IMR-90 (cell line): ENCODE measurements around the gene NMRAL1. TPM values are rescaled to one million over a fixed set of nuclear protein-coding genes. Genes with fewer than 3 reads are reported as not detected.

Experiments
- ATAC-seq: fragments of 200-7000 bp; cut with Tn5 transposase; 2 replicates; pipeline ENCODE4 v1.9.1; 2020; ENCODE audit warnings: low read depth, mild to moderate bottlenecking, moderate library complexity
- BruUV-seq: library from RNA; stranded (reverse); fragments of 400-500 nt; replicated peaks from 2 replicates; lab custom pipeline; 2021; lab: Mats Ljungman, UMichigan
- CTCF ChIA-PET: fragments of 300-600 bp; formaldehyde crosslinking; extraction: SDS; loops from one replicate; lab custom pipeline; 2021; ENCODE audit warnings: antibody characterized with exemption; lab: Yijun Ruan, JAX
- POLR2A ChIA-PET: fragments of 300-600 bp; sonication (Branson Sonifier 250); formaldehyde crosslinking; loops from one replicate; lab custom pipeline; 2022; ENCODE audit warnings: antibody characterized with exemption; ENCODE audit not compliant: unreplicated experiment; lab: Charles Lee
- DNase-seq: peaks from one replicate; pipeline ENCODE4 v3.0.0; 2013
- H2AFZ ChIP-seq: replicated peaks from 2 replicates; pipeline ENCODE3; 2013; ENCODE audit warnings: low read length, mild to moderate bottlenecking; ENCODE audit not compliant: poor library complexity
- H2AK5ac ChIP-seq: 2 replicates; pipeline ENCODE4 v1.6.1; 2013; ENCODE audit warnings: low read depth, low read length, inconsistent platforms
- H2AK9ac ChIP-seq: replicated peaks from 2 replicates; pipeline ENCODE3; 2013; ENCODE audit warnings: mild to moderate bottlenecking, low read depth, low read length, moderate library complexity; ENCODE audit not compliant: poor library complexity
- H2BK120ac ChIP-seq: 2 replicates; pipeline ENCODE4 v1.6.1; 2013; ENCODE audit warnings: low read depth, low read length, inconsistent platforms
- H2BK15ac ChIP-seq: 3 replicates; pipeline ENCODE4 v1.6.1; 2013; ENCODE audit warnings: low read depth, low read length, inconsistent platforms
- H2BK20ac ChIP-seq: 2 replicates; pipeline ENCODE4 v1.6.1; 2013; ENCODE audit warnings: low read depth, mild to moderate bottlenecking, inconsistent platforms, low read length, moderate library complexity
- H2BK5ac ChIP-seq: 2 replicates; pipeline ENCODE4 v1.6.1; 2013; ENCODE audit warnings: mild to moderate bottlenecking, low read depth, low read length, inconsistent platforms; ENCODE audit not compliant: poor library complexity, severe bottlenecking
- H3K14ac ChIP-seq: replicated peaks from 2 replicates; pipeline ENCODE4 v1.6.1; 2013; ENCODE audit warnings: low read depth, low read length, inconsistent platforms
- H3K18ac ChIP-seq: 2 replicates; pipeline ENCODE4 v1.6.1; 2013; ENCODE audit warnings: low read depth, low read length, control low read depth
- H3K23ac ChIP-seq: 2 replicates; pipeline ENCODE4 v1.6.1; 2013; ENCODE audit warnings: low read depth, low read length, inconsistent platforms
- H3K27ac ChIP-seq: 2 replicates; pipeline ENCODE4 v1.5.1; 2013; ENCODE audit warnings: mild to moderate bottlenecking, control low read depth, low read length; ENCODE audit not compliant: insufficient read depth
- H3K27me3 ChIP-seq: 2 replicates; pipeline ENCODE4 v1.6.1; 2013; ENCODE audit warnings: low read length; ENCODE audit not compliant: control insufficient read depth, insufficient read depth
- H3K36me3 ChIP-seq: 2 replicates; pipeline ENCODE4 v1.6.1; 2013; ENCODE audit warnings: low read length, mixed read lengths; ENCODE audit not compliant: control insufficient read depth, insufficient read depth
- H3K4ac ChIP-seq: 2 replicates; pipeline ENCODE4 v1.6.1; 2013; ENCODE audit warnings: low read depth, low read length, inconsistent platforms
- H3K4me1 ChIP-seq: 2 replicates; pipeline ENCODE4 v1.6.1; 2013; ENCODE audit warnings: low read length, mixed read lengths; ENCODE audit not compliant: control insufficient read depth, insufficient read depth
- H3K4me2 ChIP-seq: 2 replicates; pipeline ENCODE4 v1.6.1; 2013; ENCODE audit warnings: low read depth, mild to moderate bottlenecking, control low read depth, low read length, moderate library complexity
- H3K4me3 ChIP-seq: 2 replicates; pipeline ENCODE4 v1.5.1; 2013; ENCODE audit warnings: low read depth, mild to moderate bottlenecking, control low read depth, low read length, moderate library complexity; ENCODE audit not compliant: insufficient read depth
- H3K56ac ChIP-seq: 2 replicates; pipeline ENCODE4 v1.6.1; 2013; ENCODE audit warnings: low read length, inconsistent platforms; ENCODE audit not compliant: insufficient read depth; ENCODE audit errors: extremely low read depth
- H3K79me1 ChIP-seq, 2 experiments: 2 replicates each; pipeline ENCODE4 v1.6.1; 2013; ENCODE audit warnings: low read length in 2 of 2, inconsistent platforms in 1 of 2, low read depth in 1 of 2
- H3K9ac ChIP-seq: 2 replicates; pipeline ENCODE4 v1.6.1; 2013; ENCODE audit warnings: low read depth, low read length, control low read depth
- H3K9me1 ChIP-seq: 2 replicates; pipeline ENCODE4 v1.6.1; 2013; ENCODE audit warnings: low read length, inconsistent platforms; ENCODE audit not compliant: insufficient read depth
- H3K9me3 ChIP-seq: 2 replicates; pipeline ENCODE4 v1.6.1; 2013; ENCODE audit warnings: low read length; ENCODE audit not compliant: control insufficient read depth, insufficient read depth
- H4K20me1 ChIP-seq: 2 replicates; pipeline ENCODE4 v1.6.1; 2013; ENCODE audit warnings: low read length, inconsistent platforms; ENCODE audit not compliant: insufficient read depth
- H4K5ac ChIP-seq: 2 replicates; pipeline ENCODE4 v1.6.1; 2013; ENCODE audit warnings: mild to moderate bottlenecking, low read depth, low read length, control low read depth
- H4K8ac ChIP-seq, 2 experiments: 2 replicates each; pipeline ENCODE4 v1.6.1; 2013; ENCODE audit warnings: low read depth in 2 of 2, low read length in 2 of 2, control low read depth in 1 of 2, inconsistent platforms in 1 of 2
- H4K91ac ChIP-seq: 2 replicates; pipeline ENCODE4 v1.6.1; 2013; ENCODE audit warnings: low read depth, low read length, inconsistent platforms; ENCODE audit not compliant: insufficient read depth
- CTCF ChIP-seq: conservative IDR thresholded peaks from 2 replicates; pipeline ENCODE4 v1.5.1; 2012; ENCODE audit warnings: mild to moderate bottlenecking, low read depth, low read length, improper control_type of control experiment
- NFE2L2 ChIP-seq: fragments of 150-350 bp; IDR thresholded peaks from 2 replicates; pipeline ENCODE4 v1.6.1; 2016; ENCODE audit warnings: low read depth, mild to moderate bottlenecking, low read length
- WGBS, 2 experiments: methylation state at CpG; one replicate each; pipeline versions ENCODE4 v1.1.5 to v1.1.7; 2013; ENCODE audit warnings: missing lambda C conversion rate in 2 of 2; ENCODE audit not compliant: insufficient read length in 1 of 2; ENCODE audit errors: extremely low coverage in 2 of 2; 5-methylcytosine and 5-hydroxymethylcytosine counted together
- dilution Hi-C: fragments of 300-500 bp; cut with HindIII; formaldehyde crosslinking; loops from one replicate; pipeline ENCODE4 v1.14.3; 2018; ENCODE audit warnings: low sequenced_read_pairs; ENCODE audit not compliant: unreplicated experiment
- in situ Hi-C: fragments of 300-500 bp; cut with MboI; formaldehyde crosslinking; loops from 3 replicates; pipeline ENCODE4 v1.14.3; 2019; ENCODE audit warnings: low sequenced_read_pairs, inconsistent platforms, mixed read lengths
- intact Hi-C: fragments of 100-400 bp; cut with micrococcal nuclease; formaldehyde crosslinking; loops from 2 replicates; pipeline ENCODE4 v1.10.0; 2022
- polyA plus RNA-seq, 3 experiments: library from polyadenylated mRNA; depleted of rRNA; stranded (reverse); fragments of >200 nt; gene quantifications; 2 replicates each; pipeline ENCODE4 v1.2.3, GENCODE V29; 2012; ENCODE audit warnings: low replicate concordance in 1 of 3
- total RNA-seq: library from RNA; depleted of rRNA; stranded (reverse); fragments of >200 nt; gene quantifications from 2 replicates; pipeline ENCODE4 v1.2.3, GENCODE V29; 2012

The NMRAL1 gene
- total and polyA plus RNA-seq, 2 of the 4 experiments (the other 2 are of a cell fraction): 48.6 to 67.6 TPM

- no peak overlapping the region for H4K5ac ChIP-seq
- H2AK9ac ChIP-seq: peak overlapping the region; percentile 51
- no peaks in the 10 kb centered on the region for H3K27me3 ChIP-seq
- in situ Hi-C loops: loop anchor here (25.0 kb wide), 1 partner anchor 457 kb away; the partner anchor contains the start of gene SEC14L5
- no TSS peak for BruUV-seq
- no peak overlapping the region for H3K23ac ChIP-seq
- TF ChIP-seq NFE2L2: no peak
- TF ChIP-seq CTCF: no peak
- peaks cover 12% of the 10 kb centered on the region for H3K9me1 ChIP-seq
- ATAC-seq (no peak), DNase-seq (no peak)
- H2BK5ac ChIP-seq: no peak overlapping the region
- peaks cover 31% of the 10 kb centered on the region for H3K36me3 ChIP-seq
- H3K4me3 ChIP-seq: no peak overlapping the region
- peaks cover 9 to 67% of the 10 kb centered on the region in 2 experiments for H3K79me1 ChIP-seq
- no peak overlapping the region for H3K4me2 ChIP-seq
- no peak overlapping the region; the same call in 1 of the 2 replicates for H3K4ac ChIP-seq
- H2BK120ac ChIP-seq: no peak overlapping the region
- ChIA-PET CTCF (interaction anchor here (0.8 to 2.4 kb wide), 3 partner anchors 17 to 46 kb away, joined by 3 to 7 read pairs (median 4); no protein-coding TSS in a partner anchor), POLR2A (no interaction called here)
- intact Hi-C loops: loop anchor here (1.0 to 2.0 kb wide), 2 partner anchors 43 to 80 kb away; no protein-coding TSS in a partner anchor
- no peak overlapping the region for H3K9ac ChIP-seq
- no peak overlapping the region for H2BK20ac ChIP-seq
- 92% methylated on average over 4 of the region's 13 CpGs; no CpG with 5 or more reads in 1 of the 2 experiments for WGBS, 2 experiments
- no peak overlapping the region for H3K27ac ChIP-seq
- H3K9me3 ChIP-seq: no peaks in the 10 kb centered on the region
- H2BK15ac ChIP-seq: no peak overlapping the region
- H3K56ac ChIP-seq: no peak overlapping the region
- no peak overlapping the region for H4K8ac ChIP-seq
- no peak overlapping the region for H3K14ac ChIP-seq
- no peak overlapping the region for H2AFZ ChIP-seq
- dilution Hi-C loops: no loop called here
- H3K18ac ChIP-seq: no peak overlapping the region
- H4K91ac ChIP-seq: no peak overlapping the region
- no peak overlapping the region for H2AK5ac ChIP-seq
- H4K20me1 ChIP-seq: peaks cover 13% of the 10 kb centered on the region
- peaks cover 10% of the 10 kb centered on the region for H3K4me1 ChIP-seq
Measured at GRCh38 chr16:4505356-4506147, 31.1 kb upstream of the NMRAL1 start.
